G401.6 (cell line): Measurements from ENCODE around the gene MPPE1.
"Not testable (repeated sequence)": the region's sequence is repeated elsewhere in the genome, so short reads cannot be mapped to it uniquely, and the experiment has no call there.

Source experiments
- FAIRE-seq: peaks from 2 replicates; lab custom pipeline; 2012; peaks lifted over from hg19 to GRCh38; lab: Jason Lieb, UNC

The MPPE1 gene

DNA sequence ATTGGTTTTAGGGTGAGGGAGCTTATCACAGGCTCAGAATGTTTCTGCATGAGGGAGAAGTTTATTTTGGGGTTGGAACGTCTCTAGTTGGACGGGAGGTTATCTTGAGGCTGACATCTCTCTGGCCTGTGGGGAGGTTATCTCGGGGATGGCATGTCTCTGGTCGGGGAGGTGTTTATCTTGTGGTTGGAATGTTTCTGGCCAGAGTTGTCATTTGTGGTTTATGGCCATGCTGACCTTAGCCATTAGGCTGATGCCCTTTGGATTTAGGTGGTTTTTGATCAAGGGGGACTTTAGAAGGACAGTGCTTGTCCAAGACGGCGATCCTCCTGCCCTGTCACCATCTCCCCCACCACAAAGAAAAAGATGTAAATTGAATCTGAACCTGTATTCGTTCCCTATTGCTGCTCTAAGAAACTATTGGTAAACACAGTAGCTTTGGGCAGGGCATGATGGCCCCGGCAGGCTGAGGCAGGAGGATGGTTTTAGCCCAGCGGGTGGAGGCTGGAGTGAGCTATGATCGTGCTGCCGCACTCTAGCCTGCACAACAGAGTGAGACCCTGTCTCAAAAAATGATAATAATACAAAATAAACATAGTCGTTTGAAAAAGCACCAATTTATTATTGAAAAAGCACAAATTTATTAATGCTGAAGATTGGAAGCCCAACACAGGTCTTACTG, 17.8 kb upstream of the MPPE1 start:
- no peak for FAIRE-seq

DNA sequence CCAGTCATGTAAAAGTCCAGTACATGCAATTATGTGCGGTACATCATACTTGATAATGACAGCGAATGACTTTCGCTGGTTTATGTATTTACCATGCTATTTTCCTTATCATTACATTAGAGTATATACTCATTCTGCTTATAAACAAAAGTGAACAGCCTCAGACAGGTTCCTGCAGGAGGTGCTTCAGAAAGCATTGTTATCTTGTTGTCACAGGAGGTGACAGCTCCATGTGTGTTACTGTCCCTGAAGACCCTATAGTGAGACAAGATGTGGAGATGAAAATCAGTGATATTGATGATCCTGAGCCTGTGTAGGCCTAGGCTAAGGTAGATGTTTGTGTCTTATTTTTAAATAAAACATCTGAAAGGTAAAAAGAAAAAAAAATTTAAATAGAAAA, 15.3 kb upstream of the MPPE1 start:
- FAIRE-seq = no peak

DNA sequence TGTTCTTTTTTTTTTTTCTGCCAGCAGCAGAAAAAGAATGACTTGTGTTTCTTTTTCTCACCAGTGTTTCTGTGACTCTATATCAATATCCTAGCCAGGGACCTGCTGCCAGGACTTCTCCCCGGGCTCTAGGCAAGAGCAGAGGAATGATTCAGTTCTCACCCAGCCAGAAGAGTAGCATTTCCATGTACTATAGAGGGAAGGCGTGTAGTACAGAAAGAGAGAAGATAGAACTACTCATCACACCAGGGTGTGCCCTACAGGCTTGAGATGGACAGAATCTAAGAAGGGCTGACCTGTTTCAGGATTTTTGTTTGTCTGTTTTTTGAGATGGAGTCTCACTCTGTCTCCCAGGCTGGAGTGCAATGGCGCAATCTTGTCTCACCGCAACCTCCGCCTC, 11.4 kb upstream of the MPPE1 start:
- not testable (repeated sequence) for FAIRE-seq

DNA sequence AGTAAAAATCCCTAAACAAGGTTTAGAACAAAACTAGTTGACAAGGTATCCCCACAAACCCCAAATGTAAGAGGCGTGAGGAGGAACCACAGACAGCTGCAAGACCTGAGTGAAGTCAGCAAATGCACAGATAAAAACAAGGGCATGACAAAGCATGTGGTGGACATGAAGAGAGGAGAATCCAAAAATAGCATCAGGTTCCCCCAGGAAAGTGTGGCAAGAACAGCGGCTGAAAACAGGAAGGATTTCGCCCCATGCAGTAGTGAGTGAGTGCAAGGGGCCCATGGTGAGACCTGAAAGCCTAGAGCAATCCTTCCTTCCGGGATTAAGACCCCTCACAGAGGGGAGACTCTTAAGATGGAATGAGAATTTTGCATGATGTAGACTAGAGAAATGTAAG, 8.8 kb upstream of the MPPE1 start:
- not testable (repeated sequence) for FAIRE-seq

DNA sequence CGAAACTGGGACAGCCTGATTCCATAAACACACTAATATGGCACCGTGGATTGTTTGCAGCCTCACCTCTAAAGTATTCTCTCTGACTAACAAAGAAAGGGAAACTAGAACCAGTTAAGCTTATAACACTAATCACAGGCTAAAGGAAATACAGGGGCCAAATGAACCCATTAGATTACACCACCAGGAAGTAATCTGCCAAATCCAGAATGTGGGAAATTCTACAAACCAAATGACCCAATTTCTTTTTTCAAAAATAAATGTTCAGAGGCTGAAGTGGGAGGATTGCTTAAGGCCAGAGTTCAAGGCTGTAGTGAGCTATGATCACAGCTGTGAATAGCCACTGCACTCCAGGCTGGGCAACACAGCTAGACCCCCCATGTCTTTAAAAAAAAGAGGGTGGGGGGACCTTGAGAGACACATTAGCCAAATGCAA, 1.5 kb upstream of the MPPE1 start:
- no peak for FAIRE-seq

DNA sequence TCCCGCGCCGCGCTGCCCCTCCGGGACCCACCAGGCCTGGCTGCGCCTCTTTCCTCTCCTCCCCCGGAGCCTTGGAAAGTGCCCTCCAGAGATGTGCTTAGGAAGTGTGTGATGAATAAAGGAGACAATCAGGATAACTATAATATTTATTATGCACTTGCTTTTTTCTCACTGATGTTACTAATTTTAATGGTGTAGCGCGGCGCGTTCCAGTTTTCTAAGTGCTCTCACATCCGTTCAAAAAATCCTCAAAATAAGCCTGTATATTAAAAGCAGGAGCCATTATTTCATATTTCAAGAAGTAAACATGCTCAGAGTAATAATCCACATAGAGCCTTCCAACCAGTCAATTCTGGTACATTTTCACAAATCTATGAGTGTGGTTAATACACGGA, 941 bp upstream of the MPPE1 start:
- no peak for FAIRE-seq

DNA sequence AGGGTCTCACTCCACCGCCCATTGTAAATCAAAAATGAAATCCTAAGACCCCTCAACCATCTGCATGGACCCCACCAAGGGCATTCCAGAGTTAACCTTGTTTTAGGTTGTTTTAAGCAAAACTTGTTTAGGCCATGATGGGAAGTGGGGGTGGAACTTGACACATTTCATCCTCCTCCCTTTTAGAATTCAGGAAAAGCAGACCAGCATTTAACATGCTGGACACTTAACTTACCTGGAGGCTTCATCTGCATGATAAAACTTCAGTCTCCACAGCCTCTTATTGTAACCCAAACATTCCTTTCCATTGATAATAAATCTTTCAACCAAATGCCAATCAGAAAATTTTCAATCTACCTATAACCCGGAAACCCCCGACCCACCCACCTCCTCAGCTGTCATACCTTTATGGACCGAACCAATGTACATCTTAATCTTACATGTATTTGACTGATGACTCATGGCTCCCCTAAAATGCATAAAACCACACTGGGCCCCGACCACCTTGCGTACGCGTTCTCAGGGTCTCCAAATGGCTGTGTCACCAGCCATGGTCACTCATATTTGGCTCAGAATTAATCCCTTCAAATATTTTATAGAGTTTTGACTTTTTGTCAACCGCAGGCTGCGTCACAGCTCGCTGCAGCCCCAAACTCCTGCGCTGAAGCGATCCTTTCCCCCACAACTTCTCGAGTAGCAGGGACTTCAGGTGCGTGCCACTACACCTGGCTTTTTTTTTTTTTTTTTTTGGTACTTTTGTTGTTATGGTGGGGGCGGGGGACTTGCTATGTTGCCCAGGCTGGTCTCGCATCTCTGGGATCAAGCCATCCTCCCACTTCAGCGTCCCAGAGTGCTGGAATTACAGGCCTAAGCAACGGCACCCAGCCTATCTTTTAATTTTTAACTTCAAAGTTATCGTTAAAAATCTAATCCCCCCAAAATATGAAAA, 917 bp downstream of the MPPE1 start:
- no peak for FAIRE-seq

DNA sequence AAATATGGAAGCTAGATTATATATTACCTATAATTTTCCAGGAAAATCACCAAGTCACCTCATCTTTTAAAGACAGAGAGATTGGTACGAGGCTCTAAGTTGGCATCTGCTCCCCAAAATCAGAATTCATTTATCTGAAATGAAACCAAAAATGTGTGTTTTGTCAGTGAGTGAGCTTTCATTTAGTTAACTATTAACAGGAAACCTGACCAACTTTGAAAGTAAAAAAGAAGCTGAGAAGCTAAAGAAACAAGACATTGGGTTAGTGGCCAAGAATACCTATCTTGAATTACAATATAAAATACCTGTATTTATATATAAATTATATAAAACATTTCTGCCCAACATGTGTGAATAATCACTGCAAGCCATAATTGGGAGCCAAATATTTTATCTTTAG, 1.9 kb downstream of the MPPE1 start:
- no peak for FAIRE-seq

DNA sequence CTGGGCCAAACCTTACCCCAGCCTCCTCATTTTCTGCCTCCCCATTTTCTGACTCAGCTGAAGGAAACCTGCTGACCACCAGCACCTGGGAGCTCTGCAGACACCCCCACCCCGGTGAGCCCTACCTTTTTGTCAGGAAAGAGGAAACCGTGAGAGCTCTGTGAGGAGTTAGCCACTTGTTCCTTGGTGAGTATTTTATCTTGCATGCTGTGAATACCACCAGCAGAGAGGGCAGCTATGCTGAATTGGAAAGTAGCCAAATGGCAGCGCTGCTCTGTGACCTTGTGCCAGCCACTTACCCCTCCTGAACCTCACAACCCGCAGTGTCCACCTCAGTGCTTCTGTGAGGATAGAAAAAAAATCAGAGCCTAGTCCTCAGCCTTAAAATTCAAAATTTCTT, 2.5 kb downstream of the MPPE1 start:
- no peak for FAIRE-seq

DNA sequence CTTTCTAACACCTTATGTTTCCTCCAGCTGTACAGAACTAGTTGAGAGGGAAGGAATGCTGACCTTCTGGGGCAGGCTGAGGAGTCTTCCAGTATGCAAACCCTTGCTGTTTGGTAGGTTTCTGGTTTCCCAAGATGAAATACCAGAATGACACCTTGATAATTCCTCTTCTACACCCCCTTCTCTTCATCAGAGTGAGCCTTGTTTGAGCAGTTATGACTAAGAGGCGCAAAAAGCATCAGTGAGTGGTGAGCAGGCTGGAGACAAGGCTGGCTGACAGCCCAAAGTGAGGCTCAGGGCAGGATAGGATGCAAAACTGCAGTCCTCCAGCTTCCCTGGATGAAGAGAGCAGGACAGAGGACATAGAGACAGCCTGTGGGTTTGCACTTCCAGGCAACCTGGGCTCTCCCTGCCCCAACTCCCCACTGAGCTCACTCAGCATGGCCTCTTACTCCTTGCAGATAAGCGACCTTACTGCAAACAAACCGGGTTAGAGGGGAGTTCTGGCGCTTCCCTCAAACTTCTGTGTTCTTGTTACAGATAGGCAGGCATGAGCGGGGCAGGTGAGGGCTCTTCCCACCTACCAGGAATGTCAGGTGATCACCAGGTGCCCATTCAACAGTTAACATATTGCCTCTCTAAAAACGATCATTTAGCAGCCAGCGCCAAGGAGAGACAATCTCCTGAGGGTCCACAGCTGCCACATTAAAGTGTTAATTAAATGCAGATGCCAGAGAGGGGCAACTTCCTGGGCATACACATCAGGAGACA, 5.4 kb downstream of the MPPE1 start:
- no peak for FAIRE-seq

DNA sequence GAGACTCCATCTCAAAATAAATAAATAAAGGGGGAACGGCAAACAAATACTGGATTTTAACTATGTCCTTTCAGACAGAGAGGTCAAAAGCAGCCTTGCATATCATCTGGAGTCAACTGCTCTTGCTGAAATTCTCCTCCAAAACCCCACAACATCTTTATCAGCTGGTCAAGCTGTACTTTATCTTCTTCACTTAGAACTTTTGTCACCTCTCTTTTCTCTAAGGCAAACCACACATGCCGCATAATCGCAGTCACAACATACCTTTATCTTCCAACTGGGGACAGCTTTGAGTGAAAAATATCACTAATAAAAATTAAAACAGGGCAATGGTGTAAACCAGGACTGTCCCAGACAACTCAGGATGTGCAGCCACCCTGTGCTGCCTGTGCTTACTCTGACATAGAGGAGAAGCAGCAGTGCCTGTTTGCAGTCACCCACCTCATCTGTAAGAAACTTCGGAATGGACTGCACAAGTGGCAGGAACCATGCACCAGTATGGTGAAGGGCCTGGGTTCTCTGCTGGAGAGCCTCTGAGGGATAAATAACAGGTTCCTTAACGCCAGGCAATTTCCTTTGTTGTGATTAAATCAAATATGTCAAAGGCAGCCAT, 6.2 kb downstream of the MPPE1 start:
- FAIRE-seq = no peak

DNA sequence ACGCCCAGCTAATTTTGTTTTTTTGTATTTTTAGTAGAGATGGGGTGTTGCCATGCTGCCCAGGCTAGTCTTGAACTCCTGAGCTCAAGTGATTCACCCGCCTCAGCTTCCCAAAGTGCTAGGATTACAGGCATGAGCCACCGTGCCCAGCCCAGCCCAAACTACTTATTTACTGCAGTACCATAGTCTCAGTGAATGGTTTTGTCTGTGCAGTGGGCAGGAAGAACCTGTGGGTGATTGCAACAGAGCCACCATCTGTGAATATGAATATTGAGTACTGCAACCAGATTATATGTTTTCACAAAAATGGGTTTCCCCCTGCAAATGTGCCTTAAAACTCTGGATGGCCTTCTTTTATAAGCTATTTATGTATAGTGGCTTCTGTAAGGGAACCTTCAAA, 9.1 kb downstream of the MPPE1 start:
- no peak for FAIRE-seq

DNA sequence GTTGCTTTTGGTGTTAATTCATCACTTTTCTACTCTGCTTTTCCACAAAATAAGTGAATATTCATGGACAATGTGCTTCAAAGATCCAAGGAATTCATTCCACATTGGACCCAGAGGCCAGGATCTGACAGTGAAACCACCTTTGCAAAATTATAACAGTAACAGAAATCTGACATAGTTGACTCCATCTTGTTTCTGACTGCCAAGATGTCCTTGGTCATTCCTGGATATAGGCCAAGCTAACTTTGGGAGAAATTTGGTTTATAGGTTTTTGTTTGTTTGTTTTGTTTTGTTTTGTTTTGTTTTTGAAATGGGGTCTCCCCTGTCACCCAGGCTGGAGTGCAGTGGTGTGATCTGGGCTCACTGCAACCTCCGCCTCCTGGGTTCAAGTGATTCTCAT, 10.3 kb downstream of the MPPE1 start:
- no peak for FAIRE-seq

DNA sequence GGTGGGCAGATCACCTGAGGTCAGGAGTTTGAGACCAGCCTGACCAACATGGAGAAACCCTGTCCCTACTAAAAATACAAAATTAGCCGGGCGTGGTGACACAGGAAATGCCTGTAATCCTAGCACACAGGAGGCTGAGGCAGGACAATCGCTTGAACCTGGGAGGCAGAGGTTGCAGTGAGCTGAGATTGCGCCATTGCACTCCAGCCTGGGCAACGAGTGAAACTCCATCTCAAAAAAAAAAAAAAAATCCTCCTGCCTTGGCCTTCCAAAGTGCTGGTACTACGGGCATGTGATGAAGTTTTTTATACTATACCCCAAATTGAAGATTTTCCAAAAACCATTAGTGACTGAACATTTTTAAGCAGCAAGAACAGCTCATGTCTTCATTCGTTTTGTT, 15.7 kb downstream of the MPPE1 start:
- FAIRE-seq = not testable (repeated sequence)

DNA sequence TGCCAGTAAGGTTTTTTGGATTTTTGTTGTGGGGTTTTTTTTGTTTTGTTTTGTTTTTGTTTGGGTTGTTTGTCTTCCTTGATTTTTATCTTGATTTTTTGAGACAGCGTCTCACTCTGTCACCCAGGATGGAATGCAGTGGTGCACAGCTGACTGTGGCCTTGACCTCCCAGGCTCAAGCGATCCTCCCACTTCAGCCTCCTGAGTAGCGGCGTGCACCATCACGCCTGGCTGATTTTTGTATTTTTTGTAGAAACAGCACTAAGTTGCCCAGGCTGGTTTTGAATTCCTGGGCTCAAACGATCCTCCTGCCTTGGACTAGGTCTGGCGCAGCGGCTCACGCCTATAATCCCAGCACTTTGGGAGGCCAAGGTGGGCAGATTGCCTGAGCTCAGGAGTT, 16.4 kb downstream of the MPPE1 start:
- FAIRE-seq = no peak

DNA sequence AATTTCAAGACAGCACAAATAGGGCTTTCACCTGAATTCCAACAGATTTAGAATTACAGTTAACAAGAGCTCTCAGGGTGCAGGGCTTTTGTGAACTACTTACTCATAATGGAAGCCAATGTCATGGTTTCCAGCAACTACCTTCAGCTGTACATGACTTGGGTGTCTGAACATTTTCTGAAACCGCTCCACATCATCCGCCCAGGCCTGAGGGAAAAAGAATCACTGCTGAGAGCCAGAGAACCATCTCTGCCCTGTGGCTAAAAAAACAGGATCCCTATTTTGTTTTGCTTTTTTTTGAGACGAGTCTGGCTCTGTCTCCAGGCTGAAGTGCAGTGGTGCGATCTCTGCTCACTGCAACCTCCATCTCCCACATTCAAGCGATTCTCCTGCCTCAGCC, 18.8 kb downstream of the MPPE1 start:
- no peak for FAIRE-seq

DNA sequence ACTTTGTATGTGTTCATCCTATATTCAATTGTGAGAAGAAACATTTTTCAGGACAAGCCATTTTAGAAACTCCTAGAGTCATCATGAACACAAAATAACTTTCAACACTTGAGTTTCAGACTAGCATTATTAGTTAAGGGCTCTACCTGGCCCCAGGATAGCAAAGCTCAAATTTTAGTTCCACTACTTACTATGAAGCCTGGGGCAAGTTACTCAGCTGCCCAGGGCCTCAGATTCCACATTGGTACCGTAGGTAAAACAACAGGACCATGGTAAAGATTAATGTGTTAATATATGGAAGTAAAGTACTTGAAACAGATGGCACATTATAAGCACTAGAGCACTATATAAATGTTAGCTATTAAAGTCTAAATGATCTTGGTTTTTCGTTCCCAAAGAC, 19.4 kb downstream of the MPPE1 start:
- no peak for FAIRE-seq

DNA sequence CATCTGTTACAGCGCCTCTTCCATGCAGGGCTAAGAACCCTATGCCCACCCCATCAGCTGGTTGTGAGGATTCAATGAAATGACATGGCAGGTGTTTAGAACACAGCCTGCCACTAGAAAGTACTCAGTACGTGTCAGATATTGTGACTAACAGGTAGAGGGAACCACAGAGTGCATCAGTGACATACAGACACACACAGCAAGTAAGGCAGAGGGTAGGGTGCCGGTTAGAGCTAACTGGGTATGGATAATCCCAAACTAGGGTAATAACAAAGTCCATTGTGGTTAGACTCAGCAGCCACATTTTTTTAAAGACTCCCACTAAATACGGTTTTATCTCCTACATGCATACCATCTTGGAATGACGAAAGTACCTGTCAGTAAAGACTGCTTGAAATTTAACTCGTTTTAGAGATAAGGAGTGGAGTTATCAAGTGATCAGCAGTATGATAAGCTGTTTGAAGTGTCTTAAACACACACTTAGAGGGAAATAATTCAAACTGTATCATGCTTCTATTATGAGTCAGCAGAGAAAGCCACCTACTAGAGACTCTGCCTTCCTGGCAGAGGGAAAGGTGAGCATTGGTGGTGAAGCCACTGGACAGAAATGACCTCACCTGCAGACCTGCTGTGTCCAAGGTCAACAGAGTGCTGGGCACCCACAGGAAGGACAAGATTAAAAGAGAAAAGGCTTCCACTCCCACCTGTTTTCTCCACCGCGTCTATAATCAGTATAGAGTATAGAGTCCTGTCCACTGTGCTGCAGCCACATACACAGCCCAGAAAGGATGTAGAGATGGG, 20.6 kb downstream of the MPPE1 start:
- no peak for FAIRE-seq

DNA sequence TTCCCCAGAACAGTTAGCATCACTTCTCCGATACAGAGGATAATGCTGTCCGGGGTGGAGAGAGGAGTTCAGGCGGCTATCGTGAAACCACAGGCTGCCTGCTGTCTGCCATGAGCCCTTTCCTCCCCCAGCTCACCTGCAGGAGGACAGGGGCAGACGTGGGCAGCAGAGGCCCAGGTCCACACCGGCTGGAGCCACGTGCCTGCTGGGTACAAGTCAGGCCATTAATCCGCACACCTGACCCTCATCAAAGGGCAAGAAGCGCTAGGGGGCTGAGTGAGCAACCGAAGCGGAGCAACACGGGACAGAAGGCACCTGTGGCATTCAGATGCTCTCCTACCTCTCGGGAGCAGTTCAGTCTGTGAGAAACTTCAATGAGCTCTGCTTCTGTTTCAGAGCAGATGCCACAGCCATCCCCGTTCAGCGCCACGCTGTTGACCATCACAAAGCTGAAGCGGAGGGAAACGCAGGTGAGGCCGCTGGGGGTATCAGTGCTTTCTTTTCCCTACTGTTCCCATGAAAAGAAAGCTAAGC, 21.5 kb downstream of the MPPE1 start:
- FAIRE-seq = no peak

DNA sequence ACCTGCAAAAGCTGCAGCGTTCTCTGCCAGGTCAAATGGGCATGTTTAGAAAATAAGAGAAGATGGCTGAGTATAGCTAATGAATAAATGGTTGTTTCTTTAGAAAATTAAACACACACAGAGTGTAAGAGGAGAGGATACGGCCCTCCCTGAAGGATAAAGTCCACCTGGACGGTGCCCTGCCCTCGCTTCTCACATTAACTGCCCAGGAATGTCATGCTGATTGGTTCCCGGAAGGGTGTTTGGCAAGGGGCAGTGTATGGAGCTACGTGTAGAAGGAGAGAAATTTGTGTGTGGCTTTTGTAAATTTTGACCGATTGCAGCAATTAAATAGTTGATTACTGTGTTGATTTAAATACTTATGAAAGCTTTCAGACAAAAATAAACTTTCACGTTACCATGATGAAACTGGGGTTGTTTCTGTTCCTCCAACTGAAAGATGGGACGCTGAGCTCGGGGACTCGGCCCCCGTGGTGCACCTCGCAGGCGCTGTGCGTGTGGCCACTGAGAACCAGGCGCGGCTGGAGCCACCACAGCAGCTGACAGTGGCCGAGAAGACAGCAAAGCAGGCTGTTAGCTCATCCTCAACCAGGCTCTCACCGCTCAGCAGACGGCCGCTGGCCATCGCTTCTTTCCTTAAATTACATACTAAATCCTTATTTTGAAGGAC, 22.7 kb downstream of the MPPE1 start:
- no peak for FAIRE-seq
